H1 (cell line): Measurements from ENCODE around the gene ZMIZ1. TPM values are rescaled to one million over a fixed set of nuclear protein-coding genes. Genes with fewer than 3 reads are reported as not detected.

Experiments used
- CTCF ChIA-PET: fragments of 300-600 bp; sonication (Branson Sonifier 250); formaldehyde crosslinking; loops from one replicate; lab custom pipeline; 2021; ENCODE audit not compliant: partially characterized antibody; lab: Charles Lee
- POLR2A ChIA-PET: fragments of 300-600 bp; sonication (Branson Sonifier 250); formaldehyde crosslinking; loops from one replicate; lab custom pipeline; 2021; ENCODE audit warnings: inconsistent platforms; ENCODE audit not compliant: partially characterized antibody; lab: Charles Lee
- DNase-seq, 2 experiments: peaks; one replicate each; pipeline versions ENCODE4 v3.0.0 to v3.0.0-alpha.2; 2010 to 2022; ENCODE audit warnings: low spot score in 2 of 2, low read depth in 1 of 2, mixed read lengths in 1 of 2
- FAIRE-seq: peaks from 2 replicates; lab custom pipeline; 2011; peaks lifted over from hg19 to GRCh38; lab: Jason Lieb, UNC
- H2AFZ ChIP-seq: 2 replicates; pipeline ENCODE4 v1.8.1; 2012; ENCODE audit warnings: low read length, inconsistent platforms
- H2AK5ac ChIP-seq: 2 replicates; pipeline ENCODE4 v1.6.1; 2013; ENCODE audit warnings: low read depth, low read length
- H2BK120ac ChIP-seq: replicated peaks from 2 replicates; pipeline ENCODE3; 2013; ENCODE audit warnings: low read depth, low read length, inconsistent platforms
- H2BK12ac ChIP-seq: 2 replicates; pipeline ENCODE4 v1.6.1; 2013; ENCODE audit warnings: low read depth, low read length
- H2BK15ac ChIP-seq: 2 replicates; pipeline ENCODE4 v1.6.1; 2013; ENCODE audit warnings: low read length
- H2BK20ac ChIP-seq: 2 replicates; pipeline ENCODE4 v1.6.1; 2013; ENCODE audit warnings: low read length
- H2BK5ac ChIP-seq: 2 replicates; pipeline ENCODE4 v1.6.1; 2013; ENCODE audit warnings: low read depth, low read length
- H3K14ac ChIP-seq: 2 replicates; pipeline ENCODE4 v1.6.1; 2013; ENCODE audit warnings: inconsistent platforms; ENCODE audit not compliant: insufficient read length
- H3K18ac ChIP-seq: 2 replicates; pipeline ENCODE4 v1.6.1; 2013; ENCODE audit warnings: low read length; ENCODE audit errors: extremely low read depth
- H3K23ac ChIP-seq: 2 replicates; pipeline ENCODE4 v1.6.1; 2013; ENCODE audit warnings: inconsistent platforms; ENCODE audit not compliant: insufficient read length
- H3K23me2 ChIP-seq: 2 replicates; pipeline ENCODE4 v1.6.1; 2013; ENCODE audit warnings: low read depth, low read length
- H3K27ac ChIP-seq: 2 replicates; pipeline ENCODE4 v1.6.1; 2011; ENCODE audit warnings: low read depth, low read length, inconsistent platforms
- H3K27me3 ChIP-seq, 4 experiments: replicated peaks in 1 of 4; 1 replicate in 1 of 4; 2 replicates in 3 of 4; pipeline versions ENCODE4 v1.6.1 to v1.8.1; 2011 to 2013; ENCODE audit warnings: low read length in 3 of 4, mild to moderate bottlenecking in 3 of 4, inconsistent platforms in 2 of 4, mixed read lengths in 2 of 4, moderate library complexity in 1 of 4; ENCODE audit not compliant: control insufficient read depth in 3 of 4, insufficient read depth in 3 of 4; ENCODE audit errors: extremely low read depth in 1 of 4
- H3K36me3 ChIP-seq, 4 experiments: 2 replicates each; pipeline versions ENCODE4 v1.6.1 to v1.8.1; 2011 to 2013; ENCODE audit warnings: mild to moderate bottlenecking in 4 of 4, low read length in 3 of 4, moderate library complexity in 2 of 4, control low read depth in 1 of 4, inconsistent platforms in 1 of 4; ENCODE audit not compliant: insufficient read depth in 4 of 4, control insufficient read depth in 2 of 4
- H3K4ac ChIP-seq: replicated peaks from 2 replicates; pipeline ENCODE3; 2013; ENCODE audit warnings: low read length, low read depth, mixed read lengths, inconsistent platforms; ENCODE audit not compliant: insufficient read length
- H3K4me1 ChIP-seq, 4 experiments: replicated peaks in 1 of 4; 1 replicate in 1 of 4; 2 replicates in 3 of 4; pipeline versions ENCODE4 v1.6.1 to v1.8.1; 2011 to 2013; ENCODE audit warnings: low read length in 3 of 4, inconsistent platforms in 2 of 4, mixed read lengths in 1 of 4; ENCODE audit not compliant: insufficient read depth in 4 of 4, control insufficient read depth in 3 of 4
- H3K4me2 ChIP-seq, 2 experiments: 2 replicates each; pipeline versions ENCODE4 v1.6.1 to v1.8.1; 2011 to 2013; ENCODE audit warnings: low read depth in 2 of 2, low read length in 2 of 2, control low read depth in 1 of 2, inconsistent platforms in 1 of 2, mild to moderate bottlenecking in 1 of 2; ENCODE audit not compliant: insufficient read depth in 1 of 2
- H3K4me3 ChIP-seq, 4 experiments: fragments of 200-600, 300-600 bp in 1 of 4; sonication (generic), shearing (Covaris generic), sonication (Bioruptor Twin) in 1 of 4; 2 replicates each; pipeline versions ENCODE4 v1.5.1 to v1.8.1; 2011 to 2016; ENCODE audit warnings: low read length in 4 of 4, low read depth in 3 of 4, control low read depth in 2 of 4, inconsistent platforms in 2 of 4, mild to moderate bottlenecking in 2 of 4, mixed read lengths in 1 of 4, moderate library complexity in 1 of 4; ENCODE audit not compliant: insufficient read depth in 2 of 4; ENCODE audit errors: extremely low read depth in 1 of 4
- H3K56ac ChIP-seq: replicated peaks from 2 replicates; pipeline ENCODE3; 2013; ENCODE audit warnings: low read depth, mild to moderate bottlenecking, mixed read lengths, low read length, inconsistent platforms; ENCODE audit not compliant: insufficient read length
- H3K79me1 ChIP-seq: 2 replicates; pipeline ENCODE4 v1.6.1; 2013; ENCODE audit warnings: low read depth, low read length, control low read depth
- H3K79me2 ChIP-seq, 2 experiments: 2 replicates each; pipeline versions ENCODE4 v1.6.1 to v1.8.1; 2012 to 2013; ENCODE audit warnings: low read length in 2 of 2, mild to moderate bottlenecking in 2 of 2, inconsistent platforms in 1 of 2; ENCODE audit not compliant: insufficient read depth in 2 of 2, control insufficient read depth in 1 of 2
- H3K9ac ChIP-seq, 4 experiments: replicated peaks in 1 of 4; 1 replicate in 1 of 4; 2 replicates in 3 of 4; pipeline versions ENCODE4 v1.6.1 to v1.8.1; 2011 to 2013; ENCODE audit warnings: low read depth in 3 of 4, low read length in 3 of 4, control low read depth in 2 of 4, mild to moderate bottlenecking in 2 of 4, moderate library complexity in 2 of 4, inconsistent platforms in 1 of 4; ENCODE audit errors: extremely low read depth in 1 of 4
- H3K9me3 ChIP-seq, 2 experiments: 2 replicates each; pipeline versions ENCODE4 v1.6.1 to v1.8.1; 2012 to 2013; ENCODE audit warnings: mild to moderate bottlenecking in 2 of 2, moderate library complexity in 2 of 2, control low read depth in 1 of 2, inconsistent platforms in 1 of 2, low read depth in 1 of 2, low read length in 1 of 2, mixed read lengths in 1 of 2; ENCODE audit not compliant: insufficient read depth in 2 of 2
- H4K20me1 ChIP-seq, 2 experiments: replicated peaks in 1 of 2; 2 replicates each; pipeline versions ENCODE3 to v1.8.1; 2011 to 2013; ENCODE audit warnings: inconsistent platforms in 2 of 2, low read length in 2 of 2, mild to moderate bottlenecking in 1 of 2; ENCODE audit not compliant: insufficient read depth in 2 of 2, control insufficient read depth in 1 of 2
- H4K5ac ChIP-seq: 2 replicates; pipeline ENCODE4 v1.6.1; 2013; ENCODE audit warnings: low read length, low read depth, mixed read lengths, inconsistent platforms; ENCODE audit not compliant: insufficient read length
- H4K8ac ChIP-seq: 2 replicates; pipeline ENCODE4 v1.8.0; 2013; ENCODE audit warnings: mild to moderate bottlenecking, moderate library complexity, low read length, inconsistent platforms; ENCODE audit not compliant: insufficient read depth; ENCODE audit errors: extremely low read depth
- H4K91ac ChIP-seq: replicated peaks from 2 replicates; pipeline ENCODE3; 2013; ENCODE audit warnings: low read length, mixed read lengths, inconsistent platforms; ENCODE audit not compliant: insufficient read length
- CHD1 ChIP-seq: IDR thresholded peaks from 2 replicates; pipeline ENCODE4 v1.6.1; 2012; ENCODE audit warnings: low read depth, low read length, improper control_type of control experiment
- CHD2 ChIP-seq: IDR thresholded peaks from 2 replicates; pipeline ENCODE4 v1.6.1; 2012; ENCODE audit warnings: low read length, improper control_type of control experiment
- EZH2 ChIP-seq: fragments of 200-600 bp; sonication (generic); IDR thresholded peaks from 2 replicates; pipeline ENCODE4 v1.7.1; 2012; ENCODE audit warnings: low read depth, mild to moderate bottlenecking, moderate library complexity, low read length, inconsistent platforms; ENCODE audit not compliant: severe bottlenecking
- NANOG ChIP-seq: IDR thresholded peaks from 2 replicates; pipeline ENCODE4 v1.6.1; 2011; ENCODE audit warnings: low read length, low read depth, mild to moderate bottlenecking, inconsistent platforms; ENCODE audit not compliant: insufficient read depth, poor library complexity, severe bottlenecking
- POU5F1 ChIP-seq: IDR thresholded peaks from 2 replicates; pipeline ENCODE4 v1.6.1; 2011; ENCODE audit warnings: low read depth, mild to moderate bottlenecking, low read length, moderate library complexity
- SIN3A ChIP-seq, 2 experiments: IDR thresholded peaks in 1 of 2; conservative IDR thresholded peaks in 1 of 2; 2 replicates each; pipeline ENCODE4 v1.6.1; 2011 to 2012; ENCODE audit warnings: low read length in 2 of 2, improper control_type of control experiment in 1 of 2, low read depth in 1 of 2, mild to moderate bottlenecking in 1 of 2
- SIRT6 ChIP-seq: IDR thresholded peaks from one replicate; pipeline ENCODE4 v1.7.1; 2012; ENCODE audit warnings: low read length, inconsistent platforms
- SRF ChIP-seq: IDR thresholded peaks from 2 replicates; pipeline ENCODE4 v1.6.1; 2011; ENCODE audit warnings: mild to moderate bottlenecking, low read depth, low read length, moderate library complexity
- TAF1 ChIP-seq: IDR thresholded peaks from 2 replicates; pipeline ENCODE4 v1.6.1; 2011; ENCODE audit warnings: mild to moderate bottlenecking, low read depth, low read length
- TBP ChIP-seq: IDR thresholded peaks from 2 replicates; pipeline ENCODE4 v1.6.1; 2011; ENCODE audit warnings: low read depth, low read length, improper control_type of control experiment
- TCF12 ChIP-seq: IDR thresholded peaks from 2 replicates; pipeline ENCODE4 v1.6.1; 2011; ENCODE audit warnings: low read depth, mild to moderate bottlenecking, low read length
- WGBS, 2 experiments: shearing (Covaris generic) in 1 of 2; methylation state at CpG; one replicate each; pipeline versions ENCODE4 v1.1.6 to v1.1.7; 2013 to 2015; ENCODE audit warnings: low lambda C conversion rate in 2 of 2, mixed read lengths in 2 of 2, inconsistent platforms in 1 of 2, low coverage in 1 of 2, missing lambda C conversion rate in 1 of 2; ENCODE audit not compliant: insufficient replicate concordance in 2 of 2, insufficient coverage in 1 of 2, insufficient read length in 1 of 2; ENCODE audit errors: extremely low coverage in 1 of 2, missing lambda C conversion rate in 1 of 2; 5-methylcytosine and 5-hydroxymethylcytosine counted together
- polyA plus RNA-seq, 7 experiments: library from polyadenylated mRNA; depleted of rRNA in 3 of 7; stranded (reverse) in 5 of 7; unstranded in 2 of 7; fragments of >200 nt in 5 of 7; fragments of 200-250 nt in 2 of 7; gene quantifications; 1 replicate in 5 of 7; 2 replicates in 1 of 7; 4 replicates in 1 of 7; pipeline versions ENCODE4 v1.2.1 to v1.2.3, GENCODE V29; 2011 to 2013; ENCODE audit warnings: missing spikeins in 2 of 7, mixed read lengths in 2 of 7
- total RNA-seq: library from RNA; stranded (reverse); fragmentation: NEBNext Ultra II Directional; extraction: Animal tissue kit (Norgen Biotek cat#: 25700); gene quantifications from 2 replicates; pipeline ENCODE4 v1.2.1, GENCODE V29; 2021
- TF ChIP-seq, protein P1 (sequence below): IDR thresholded peaks from 2 replicates; pipeline ENCODE4 v1.6.1; 2011; ENCODE audit warnings: low read length, improper control_type of control experiment
- TF ChIP-seq, protein P2 (sequence below): IDR thresholded peaks from 2 replicates; pipeline ENCODE4 v1.6.1; 2012; ENCODE audit warnings: inconsistent platforms

Gene ZMIZ1
- total and polyA plus RNA-seq, 2 of the 8 experiments (the other 6 are each of a cell fraction or from before 2014, with no cell fraction given) = 8.1 to 28.0 TPM

DNA sequence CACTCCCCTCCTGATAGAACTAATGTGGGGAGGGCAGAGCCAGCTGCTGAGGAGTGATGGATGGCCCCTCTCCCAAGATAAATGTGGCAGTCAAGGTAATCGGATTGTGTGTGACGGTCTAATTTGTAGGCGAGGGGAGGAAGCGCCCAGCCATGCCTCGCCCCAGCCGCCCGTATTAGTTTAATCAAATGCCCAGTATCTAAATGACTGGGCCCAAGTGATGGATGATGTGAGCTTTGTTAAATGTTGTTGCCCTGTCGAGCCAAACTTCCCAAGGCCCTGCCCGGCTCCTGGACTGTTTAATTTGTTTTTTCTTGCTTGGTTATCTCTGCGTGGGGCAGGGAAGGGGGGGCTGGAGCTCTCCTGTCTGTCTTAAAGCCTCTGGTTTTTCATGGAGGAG, 190.1 kb downstream of the ZMIZ1 start:
- Histone ChIP-seq H4K20me1 (peaks cover 17% of the 10 kb centered on the region in 2 experiments), H2BK12ac (no peak overlapping the region), H3K79me1 (peaks cover 3% of the 10 kb centered on the region), H3K23me2 (no peaks in the 10 kb centered on the region), H3K27ac (no peak overlapping the region), H3K14ac (no peak overlapping the region), H3K4me2 (no peak overlapping the region), H3K79me2 (no peaks in the 10 kb centered on the region; a peak in 1 of 4 replicates), H3K4ac (no peak overlapping the region), H2BK120ac (no peak overlapping the region), H3K36me3 (peaks cover 0 to 2% (median 0%) of the 10 kb centered on the region in 4 experiments; a peak in 1 of 8 replicates), H3K4me1 (peaks cover 0 to 14% (median 6%) of the 10 kb centered on the region in 4 experiments; a peak in 6 of 7 replicates), H3K27me3 (no peaks in the 10 kb centered on the region; a peak in 1 of 7 replicates), H4K91ac (no peak overlapping the region), H3K56ac (no peak overlapping the region), H3K18ac (no peak overlapping the region), H2BK20ac (no peak overlapping the region), H3K23ac (no peak overlapping the region), H3K9me3 (no peaks in the 10 kb centered on the region), H2BK15ac (no peak overlapping the region), H2BK5ac (no peak overlapping the region), H2AFZ (no peak overlapping the region), H3K4me3 (no peak overlapping the region), H4K8ac (no peak overlapping the region), H2AK5ac (no peak overlapping the region), H3K9ac (no peak overlapping the region), H4K5ac (no peak overlapping the region)
- DNase-seq = no peak
- WGBS, 2 experiments = 90% methylated on average over 10 of the region's 10 CpGs; no CpG with 5 or more reads in 1 of the 2 experiments
- FAIRE-seq = no peak
- CTCF ChIA-PET = interaction anchor here (0.7 to 3.7 kb wide), 5 partner anchors 9 to 155 kb away, joined by 3 to 14 read pairs (median 5); no protein-coding TSS in a partner anchor
- POLR2A ChIA-PET = interaction anchor here (1.4 kb wide), 1 partner anchor 10 kb away, joined by 6 read pairs; no protein-coding TSS in a partner anchor
- TF ChIP-seq, protein P1, sequence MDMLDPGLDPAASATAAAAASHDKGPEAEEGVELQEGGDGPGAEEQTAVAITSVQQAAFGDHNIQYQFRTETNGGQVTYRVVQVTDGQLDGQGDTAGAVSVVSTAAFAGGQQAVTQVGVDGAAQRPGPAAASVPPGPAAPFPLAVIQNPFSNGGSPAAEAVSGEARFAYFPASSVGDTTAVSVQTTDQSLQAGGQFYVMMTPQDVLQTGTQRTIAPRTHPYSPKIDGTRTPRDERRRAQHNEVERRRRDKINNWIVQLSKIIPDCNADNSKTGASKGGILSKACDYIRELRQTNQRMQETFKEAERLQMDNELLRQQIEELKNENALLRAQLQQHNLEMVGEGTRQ = no peak
- TF ChIP-seq SIN3A (conservative IDR thresholded peaks at IDR 0.05 in 1 of 2, IDR thresholded peaks at IDR 0.05 in 1 of 2; ENCODE audit: low read depth in 1 of 2, low read length in 2 of 2) (no peak), SRF (no peak), SIRT6 (no peak), EZH2 (no peak), CHD1 (no peak), TAF1 (no peak), CHD2 (no peak), TCF12 (no peak), TBP (no peak), NANOG (no peak), POU5F1 (no peak)
- TF ChIP-seq, protein P2, sequence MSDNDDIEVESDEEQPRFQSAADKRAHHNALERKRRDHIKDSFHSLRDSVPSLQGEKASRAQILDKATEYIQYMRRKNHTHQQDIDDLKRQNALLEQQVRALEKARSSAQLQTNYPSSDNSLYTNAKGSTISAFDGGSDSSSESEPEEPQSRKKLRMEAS = no peak
